ENCODE results near the gene NRXN3.

NRXN3 gene

GRCh38 chr14:79304279-79304678 is 1134.1 kb downstream of the NRXN3 start:
- no peak overlapping the region for H3K4me3 ChIP-seq (ENCODE audit: low read depth, low read length)

GRCh38 chr14:79306546-79306945 is 1136.4 kb downstream of the NRXN3 start:
- H3K4me3 ChIP-seq (ENCODE audit: low read depth, low read length) = no peak overlapping the region

DNA sequence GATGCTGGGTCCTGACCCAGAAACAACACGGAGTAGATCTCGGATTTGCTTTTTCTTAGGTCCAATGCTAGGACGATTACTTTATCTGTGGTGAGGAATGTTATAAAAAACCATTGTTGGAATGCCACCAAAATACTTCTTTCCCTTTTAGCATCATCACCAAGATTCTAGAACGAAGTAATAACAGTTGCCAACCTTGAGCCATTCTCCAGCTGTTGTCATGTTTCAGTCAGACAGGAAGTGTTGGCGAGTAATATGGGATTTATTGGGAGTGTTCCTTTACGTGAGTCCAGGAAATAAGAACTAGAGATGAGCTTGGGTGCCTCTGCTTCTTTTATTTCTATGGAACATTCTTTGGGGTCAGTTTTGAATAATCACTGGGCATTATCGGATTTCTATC is 1148.2 kb downstream of the NRXN3 start:
- H3K4me3 ChIP-seq (ENCODE audit: low read depth, low read length) = no peak overlapping the region

- H3K4me3 ChIP-seq (ENCODE audit: low read depth, low read length) = no peak overlapping the region
These were observed 1150.4 kb downstream of the NRXN3 start for GRCh38 chr14:79320561-79320960.

GRCh38 chr14:79321070-79321469 is 1150.9 kb downstream of the NRXN3 start:
- H3K4me3 ChIP-seq (ENCODE audit: low read depth, low read length) = no peak overlapping the region

DNA sequence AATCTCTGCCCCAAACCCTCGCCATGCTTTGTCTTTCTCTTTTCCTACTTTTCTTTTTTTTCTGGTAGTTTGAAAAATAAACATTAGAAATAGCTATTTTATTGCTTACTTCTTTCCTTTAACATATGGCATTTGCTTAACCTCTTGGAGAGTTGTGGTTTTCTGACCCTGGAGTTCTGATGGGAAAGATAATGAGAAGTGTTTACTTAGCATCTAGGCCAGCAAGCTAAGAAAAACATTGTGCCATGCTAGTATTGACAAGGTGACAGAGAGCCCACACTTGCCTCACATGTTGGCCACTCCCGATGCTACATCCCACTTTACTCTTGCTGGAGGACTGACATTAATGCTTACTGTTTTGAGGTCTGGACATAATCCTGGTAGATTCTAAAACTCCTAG is 1154.9 kb downstream of the NRXN3 start:
- H3K4me3 ChIP-seq (ENCODE audit: low read depth, low read length) = no peak overlapping the region

GRCh38 chr14:79325557-79325956 is 1155.4 kb downstream of the NRXN3 start:
- no peak overlapping the region for H3K4me3 ChIP-seq (ENCODE audit: low read depth, low read length)

- no peak overlapping the region for H3K4me3 ChIP-seq (ENCODE audit: low read depth, low read length)
These were observed 1158.7 kb downstream of the NRXN3 start for GRCh38 chr14:79328863-79329262.

DNA sequence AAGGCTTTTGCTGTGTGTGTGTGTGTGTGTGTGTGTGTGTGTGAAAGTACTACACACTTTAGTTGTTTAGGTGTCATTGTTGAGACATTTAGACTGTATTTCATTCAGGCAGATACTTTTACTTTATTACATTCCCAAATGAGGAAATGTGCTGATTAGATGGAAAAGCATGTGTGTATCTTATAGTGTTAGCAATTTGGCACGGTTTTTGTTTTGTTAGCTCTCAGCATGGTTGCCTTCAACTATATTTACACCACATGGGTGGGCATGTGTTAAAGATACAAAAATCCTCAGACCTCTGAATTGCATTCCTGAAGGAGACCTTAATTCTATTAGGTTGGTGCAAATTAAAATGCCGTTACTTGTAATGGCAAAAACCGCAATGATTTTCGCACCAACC is 1161.7 kb downstream of the NRXN3 start:
- H3K4me3 ChIP-seq (ENCODE audit: low read depth, low read length) = no peak overlapping the region

DNA sequence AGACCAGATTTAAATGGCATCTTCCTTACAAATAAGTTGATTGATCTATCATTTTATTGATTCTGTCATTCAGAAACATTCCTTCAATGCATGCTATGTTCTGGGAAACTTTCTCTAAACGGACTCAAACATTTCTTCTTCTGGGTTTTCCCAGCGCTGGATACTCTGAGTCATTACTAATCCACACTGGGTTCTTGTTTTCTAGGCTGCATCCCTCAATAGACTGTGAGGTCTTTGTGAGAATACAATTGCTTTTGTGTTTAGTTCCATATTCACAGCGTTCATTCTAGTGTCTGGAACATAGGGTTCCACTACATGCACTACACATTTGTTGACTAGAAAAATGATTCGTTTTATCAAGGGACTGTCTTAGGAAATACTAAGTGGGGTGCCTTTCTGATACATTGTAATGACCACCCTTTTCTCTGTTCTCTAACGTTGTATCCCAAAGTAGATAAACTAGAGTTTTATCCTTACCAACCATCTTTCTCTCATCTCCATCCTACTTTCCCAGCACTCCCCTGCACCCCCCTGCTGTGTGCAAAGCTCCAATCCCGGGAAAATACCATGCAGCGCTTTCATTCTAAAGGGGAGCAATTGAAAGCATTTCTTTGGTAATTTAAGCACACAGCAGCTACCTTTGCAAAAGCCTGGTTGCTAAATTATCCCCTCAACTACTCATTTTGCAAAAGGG is 1162.5 kb downstream of the NRXN3 start:
- no peak overlapping the region for H3K4me3 ChIP-seq (ENCODE audit: low read depth, low read length)

GRCh38 chr14:79333198-79333546 is 1163.0 kb downstream of the NRXN3 start:
- H3K4me3 ChIP-seq (ENCODE audit: low read depth, low read length) = no peak overlapping the region

GRCh38 chr14:79334272-79334671 is 1164.1 kb downstream of the NRXN3 start:
- H3K4me3 ChIP-seq (ENCODE audit: low read depth, low read length) = no peak overlapping the region

GRCh38 chr14:79337761-79338160 is 1167.6 kb downstream of the NRXN3 start:
- no peak overlapping the region for H3K4me3 ChIP-seq (ENCODE audit: low read depth, low read length)

GRCh38 chr14:79342942-79343341 is 1172.8 kb downstream of the NRXN3 start:
- H3K4me3 ChIP-seq (ENCODE audit: low read depth, low read length) = no peak overlapping the region

DNA sequence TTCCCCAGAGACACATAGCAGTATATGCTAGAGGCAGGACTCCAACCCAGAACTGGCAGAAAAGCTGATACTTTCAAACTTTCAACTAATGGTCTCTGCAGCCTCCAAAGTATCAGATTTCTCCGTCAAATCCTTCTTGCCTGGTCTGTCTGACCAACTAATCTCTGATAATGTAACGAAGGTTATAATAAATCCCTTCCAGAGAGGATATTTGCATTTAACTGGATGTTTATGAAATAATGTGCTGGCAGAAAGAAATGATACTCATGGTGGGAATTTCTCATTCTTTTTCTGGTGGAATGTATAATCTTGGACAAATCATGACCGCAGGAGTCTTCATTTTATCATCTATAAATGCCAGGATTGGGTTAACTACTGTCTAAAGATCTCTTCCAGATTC is 1180.8 kb downstream of the NRXN3 start:
- H3K4me3 ChIP-seq (ENCODE audit: low read depth, low read length) = no peak overlapping the region

DNA sequence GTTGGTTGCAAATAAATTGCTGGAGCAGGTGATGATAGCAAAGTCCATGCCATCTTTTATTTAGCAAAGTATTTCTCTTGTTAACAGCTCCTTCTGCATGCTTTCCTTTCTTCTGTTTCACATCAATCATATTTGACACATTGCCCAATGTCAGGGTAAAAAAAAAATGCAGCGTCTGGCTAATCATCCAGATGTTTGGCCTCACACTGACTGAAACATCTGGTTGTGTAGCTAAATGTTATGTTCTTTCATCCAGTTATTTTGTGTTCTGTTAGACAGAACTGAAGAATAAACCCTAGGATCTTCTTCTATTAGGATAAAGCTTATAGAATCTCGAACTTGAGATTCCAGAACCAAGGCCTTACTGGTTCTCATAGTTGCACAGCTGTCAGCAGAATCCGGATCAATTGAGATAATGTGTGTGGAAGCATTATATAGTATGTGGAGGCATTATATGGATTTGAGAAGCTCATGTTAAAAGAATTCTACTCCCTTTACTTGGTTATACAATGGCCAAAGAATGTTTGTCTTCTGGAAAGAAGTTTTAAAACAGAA is 1182.0 kb downstream of the NRXN3 start:
- no peak overlapping the region for H3K4me3 ChIP-seq (ENCODE audit: low read depth, low read length)

- H3K4me3 ChIP-seq (ENCODE audit: low read depth, low read length) = no peak overlapping the region
These were observed 1184.2 kb downstream of the NRXN3 start for GRCh38 chr14:79354336-79354735.

GRCh38 chr14:79356040-79356439 is 1185.9 kb downstream of the NRXN3 start:
- no peak overlapping the region for H3K4me3 ChIP-seq (ENCODE audit: low read depth, low read length)

GRCh38 chr14:79357307-79357706 is 1187.1 kb downstream of the NRXN3 start:
- no peak overlapping the region for H3K4me3 ChIP-seq (ENCODE audit: low read depth, low read length)

GRCh38 chr14:79363291-79363690 is 1193.1 kb downstream of the NRXN3 start:
- H3K4me3 ChIP-seq (ENCODE audit: low read depth, low read length) = no peak overlapping the region

- no peak overlapping the region for H3K4me3 ChIP-seq (ENCODE audit: low read depth, low read length)
These were observed 1199.5 kb downstream of the NRXN3 start for GRCh38 chr14:79369359-79370332.

GRCh38 chr14:79370969-79371368 is 1200.8 kb downstream of the NRXN3 start:
- no peak overlapping the region for H3K4me3 ChIP-seq (ENCODE audit: low read depth, low read length)

Measured in iPS-11a (cell line).